Tibial nerve (tissue), 4 donors: Measurements from ENCODE around the gene SOX8.

Experiments
- CTCF ChIP-seq, 5 experiments: fragments of 200-600 bp in 3 of 5; fragments of 450-650 bp in 2 of 5; sonication (generic) in 3 of 5; IDR thresholded peaks; one replicate each; pipeline ENCODE4 v1.5.1; 2016 to 2019; ENCODE audit warnings: antibody characterized with exemption in 5 of 5, mild to moderate bottlenecking in 3 of 5, moderate library complexity in 2 of 5
- EP300 ChIP-seq, 2 donors: sonication (generic); formaldehyde crosslinking; IDR thresholded peaks; one replicate each; pipeline ENCODE4 v1.6.1; 2017; ENCODE audit warnings: antibody characterized with exemption in 2 of 2, mild to moderate bottlenecking in 1 of 2
- POLR2A ChIP-seq, 2 donors: fragments of 450-650 bp; IDR thresholded peaks; one replicate each; pipeline ENCODE4 v1.6.1; 2017; ENCODE audit warnings: antibody characterized with exemption in 2 of 2, mild to moderate bottlenecking in 2 of 2, moderate library complexity in 2 of 2

- TF ChIP-seq CTCF (IDR thresholded peaks at IDR 0.05) (no peak), POLR2A (IDR thresholded peaks at IDR 0.05) (no peak), EP300 (IDR thresholded peaks at IDR 0.05) (no peak)
Observed at GRCh38 chr16:1034230-1035065, 52.9 kb downstream of the SOX8 start.
